Measurements from ENCODE around the gene VWA5B1. TPM values are rescaled to one million over a fixed set of nuclear protein-coding genes. Genes with fewer than 3 reads are reported as not detected.

The VWA5B1 gene
- total and polyA plus RNA-seq, 2 of the 4 experiments (the other 2 are of a cell fraction), result not detected

DNA sequence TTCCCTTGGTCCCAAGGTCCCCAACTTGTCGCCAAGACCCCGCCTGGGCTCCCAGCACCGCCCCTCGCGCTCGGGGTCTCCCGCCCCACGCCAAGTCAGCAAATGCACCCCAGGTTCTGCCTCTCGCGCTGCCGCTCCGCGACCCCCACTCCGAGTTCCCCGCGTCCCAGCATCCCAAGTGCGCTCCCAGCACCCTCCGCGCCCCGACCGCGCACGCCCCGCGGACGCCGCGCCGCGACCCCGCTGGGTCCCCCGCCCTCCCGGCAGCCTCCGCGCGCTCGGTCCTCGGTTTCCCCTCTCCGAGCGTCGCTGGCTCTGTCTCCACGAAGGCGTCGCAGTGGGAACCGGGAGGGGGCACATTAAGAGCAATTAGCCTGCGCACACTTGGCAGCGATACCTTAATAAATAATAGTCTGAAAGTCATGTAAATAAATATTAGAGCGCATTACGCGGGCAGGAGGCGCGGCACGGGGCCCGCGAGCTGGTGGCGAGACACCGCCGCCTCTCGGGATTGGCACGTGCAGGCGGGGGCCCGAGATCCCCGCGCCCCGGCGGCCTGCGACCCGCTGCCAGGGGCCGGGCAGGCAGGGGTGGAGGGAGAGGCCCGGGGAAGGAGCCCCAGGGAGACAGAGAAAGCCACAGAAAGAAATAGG is 75.9 kb downstream of the VWA5B1 start:
- ATAC-seq (ENCODE audit: low read depth), result peak; percentile 47

More for the DNA sequence above, 75.9 kb downstream of the VWA5B1 start:
- Histone ChIP-seq H3K4ac (ENCODE audit: low read depth, low read length) (no peak overlapping the region), H3K79me1 (ENCODE audit: low read depth in 1 of 2, low read length in 2 of 2) (no peaks in the 10 kb centered on the region), H3K14ac (replicated peaks; ENCODE audit: low read depth, low read length) (no peak overlapping the region), H2BK15ac (ENCODE audit: low read depth, low read length) (no peak overlapping the region), H3K4me2 (ENCODE audit: low read depth, low read length) (peak overlapping the region; percentile 70; the same call in 1 of the 2 replicates), H3K27me3 (ENCODE audit: control insufficient read depth, insufficient read depth, low read length) (peaks cover 57% of the 10 kb centered on the region), H3K9me3 (ENCODE audit: control insufficient read depth, insufficient read depth, low read length) (no peaks in the 10 kb centered on the region), H2AFZ (replicated peaks; ENCODE audit: low read length, poor library complexity) (peak overlapping the region; percentile 74), H4K5ac (ENCODE audit: low read depth, low read length) (no peak overlapping the region), H3K4me3 (ENCODE audit: insufficient read depth, low read depth, low read length) (peak overlapping the region; percentile 24; the same call in 1 of the 2 replicates), H3K18ac (ENCODE audit: low read depth, low read length) (no peak overlapping the region), H3K36me3 (ENCODE audit: control insufficient read depth, insufficient read depth, low read length) (no peaks in the 10 kb centered on the region), H2BK120ac (ENCODE audit: low read depth, low read length) (no peak overlapping the region), H2AK5ac (ENCODE audit: low read depth, low read length) (no peak overlapping the region), H3K27ac (ENCODE audit: insufficient read depth, low read length) (no peak overlapping the region), H3K9me1 (ENCODE audit: insufficient read depth, low read length) (no peaks in the 10 kb centered on the region), H2AK9ac (replicated peaks; ENCODE audit: low read depth, low read length, poor library complexity) (no peak overlapping the region), H4K91ac (ENCODE audit: insufficient read depth, low read depth, low read length) (no peak overlapping the region), H4K8ac (ENCODE audit: low read depth in 2 of 2, low read length in 2 of 2) (no peak overlapping the region), H3K56ac (ENCODE audit: extremely low read depth, insufficient read depth, low read length) (no peak overlapping the region), H3K23ac (ENCODE audit: low read depth, low read length) (no peak overlapping the region; the same call in 1 of the 2 replicates), H3K9ac (ENCODE audit: low read depth, low read length) (no peak overlapping the region), H2BK5ac (ENCODE audit: low read depth, low read length, poor library complexity, severe bottlenecking) (no peak overlapping the region), H3K4me1 (ENCODE audit: control insufficient read depth, insufficient read depth, low read length) (no peaks in the 10 kb centered on the region; the same call in 1 of the 2 replicates), H2BK20ac (ENCODE audit: low read depth, low read length) (no peak overlapping the region), H4K20me1 (ENCODE audit: insufficient read depth, low read length) (no peaks in the 10 kb centered on the region)
- CTCF ChIA-PET, result interaction anchor here (1.5 kb wide), 1 partner anchor 153 kb away, joined by 3 read pairs; no protein-coding TSS in a partner anchor
- dilution Hi-C loops (cut with HindIII; ENCODE audit: low sequenced_read_pairs, unreplicated experiment), result no loop called here
- intact Hi-C loops (cut with micrococcal nuclease), result no loop called here
- DNase-seq, result no peak
- TF ChIP-seq BHLHE40 (IDR thresholded peaks at IDR 0.05; ENCODE audit: low read depth, low read length), result peak; percentile 52
- TF ChIP-seq NFE2L2 (IDR thresholded peaks at IDR 0.05; ENCODE audit: low read depth, low read length), result no peak
- BruUV-seq (replicated peaks), result no TSS peak
- 4% methylated on average over 43 of the region's 70 CpGs; no CpG with 5 or more reads in 1 of the 2 experiments for WGBS, 2 experiments (ENCODE audit: extremely low coverage in 2 of 2, insufficient read length in 1 of 2)
- in situ Hi-C loops (cut with MboI; ENCODE audit: low sequenced_read_pairs), result no loop called here
- POLR2A ChIA-PET (ENCODE audit: unreplicated experiment), result interaction anchor here (0.6 kb wide), 1 partner anchor 114 kb away, joined by 3 read pairs; no protein-coding TSS in a partner anchor

Measured in IMR-90 (cell line).